K562 (cell line): ENCODE data around the gene MCM6.

Experiments used
- HNRNPL ChIP-seq: fragments of 200-400 bp; formaldehyde crosslinking; IDR thresholded peaks from 2 replicates; pipeline ENCODE4 v1.6.1; 2017; ENCODE audit warnings: low read depth, mild to moderate bottlenecking, low read length
- RFX5 ChIP-seq: IDR thresholded peaks from 2 replicates; pipeline ENCODE4 v1.6.1; 2011; ENCODE audit warnings: low read depth, mild to moderate bottlenecking, improper control_type of control experiment, low read length
- TAF1 ChIP-seq: IDR thresholded peaks from 2 replicates; pipeline ENCODE4 v1.6.1; 2011; ENCODE audit warnings: mild to moderate bottlenecking, low read length, moderate library complexity; ENCODE audit not compliant: insufficient read depth, control insufficient read depth, severe bottlenecking; ENCODE audit errors: extremely low read depth
- TF ChIP-seq, protein P1 (sequence below): fragments of 250-450 bp; sonication (Bioruptor Pico); IDR thresholded peaks from 2 replicates; pipeline ENCODE4 v1.5.0; 2021; ENCODE audit warnings: mild to moderate bottlenecking, borderline replicate concordance
- TF ChIP-seq, protein P2 (sequence below), 3 experiments: IDR thresholded peaks in 2 of 3; conservative IDR thresholded peaks in 1 of 3; 2 replicates each; pipeline ENCODE4 v1.5.1; 2011 to 2012; ENCODE audit warnings: low read length in 3 of 3, mild to moderate bottlenecking in 3 of 3, control low read depth in 2 of 3, improper control_type of control experiment in 1 of 3, inconsistent platforms in 1 of 3, low read depth in 1 of 3, mixed read lengths in 1 of 3, moderate library complexity in 1 of 3; ENCODE audit not compliant: insufficient read depth in 2 of 3
- TF ChIP-seq, protein P3 (sequence below): fragments of 250-450 bp; sonication (Bioruptor Pico); IDR thresholded peaks from 2 replicates; pipeline ENCODE4 v1.5.1; 2021; ENCODE audit warnings: mild to moderate bottlenecking

DNA sequence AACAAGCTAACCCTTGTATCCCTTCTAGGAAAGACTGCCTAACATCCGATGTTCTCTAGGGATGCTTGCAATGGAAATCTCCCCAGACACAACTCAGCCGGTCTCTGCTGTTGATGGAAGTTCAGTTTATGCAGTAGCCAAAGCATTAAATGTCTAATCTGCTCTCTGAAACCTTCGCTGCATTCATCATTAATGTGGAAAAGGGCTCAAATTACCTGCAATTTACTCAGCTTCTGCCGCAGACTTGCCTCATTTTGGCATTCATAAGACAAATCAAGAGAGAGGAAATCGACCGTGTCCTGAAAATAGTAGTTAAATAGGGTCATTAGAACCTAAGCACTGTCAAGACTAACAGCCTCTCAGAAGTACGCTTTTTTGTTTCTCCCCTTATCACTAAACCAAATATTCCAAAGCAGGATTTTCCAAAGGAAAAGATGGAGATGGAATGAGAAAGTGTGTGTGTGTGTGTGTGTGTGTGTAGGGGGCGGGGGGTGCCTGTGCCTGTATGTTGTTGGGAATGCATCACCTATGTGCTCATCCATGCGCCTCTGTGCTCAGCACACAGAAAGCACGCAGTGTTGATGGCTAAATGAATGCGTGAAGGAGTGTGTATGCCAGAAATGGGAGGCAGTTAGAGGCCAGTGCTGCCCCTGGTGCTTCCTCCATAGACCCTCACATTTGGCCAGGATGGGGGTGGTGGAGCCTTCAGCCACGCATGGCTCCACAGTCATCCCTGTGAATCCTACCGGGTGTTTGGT is 46.7 kb downstream of the MCM6 start:
- TF ChIP-seq TAF1 (no peak), HNRNPL (no peak), RFX5 (no peak)
- TF ChIP-seq, protein P1, sequence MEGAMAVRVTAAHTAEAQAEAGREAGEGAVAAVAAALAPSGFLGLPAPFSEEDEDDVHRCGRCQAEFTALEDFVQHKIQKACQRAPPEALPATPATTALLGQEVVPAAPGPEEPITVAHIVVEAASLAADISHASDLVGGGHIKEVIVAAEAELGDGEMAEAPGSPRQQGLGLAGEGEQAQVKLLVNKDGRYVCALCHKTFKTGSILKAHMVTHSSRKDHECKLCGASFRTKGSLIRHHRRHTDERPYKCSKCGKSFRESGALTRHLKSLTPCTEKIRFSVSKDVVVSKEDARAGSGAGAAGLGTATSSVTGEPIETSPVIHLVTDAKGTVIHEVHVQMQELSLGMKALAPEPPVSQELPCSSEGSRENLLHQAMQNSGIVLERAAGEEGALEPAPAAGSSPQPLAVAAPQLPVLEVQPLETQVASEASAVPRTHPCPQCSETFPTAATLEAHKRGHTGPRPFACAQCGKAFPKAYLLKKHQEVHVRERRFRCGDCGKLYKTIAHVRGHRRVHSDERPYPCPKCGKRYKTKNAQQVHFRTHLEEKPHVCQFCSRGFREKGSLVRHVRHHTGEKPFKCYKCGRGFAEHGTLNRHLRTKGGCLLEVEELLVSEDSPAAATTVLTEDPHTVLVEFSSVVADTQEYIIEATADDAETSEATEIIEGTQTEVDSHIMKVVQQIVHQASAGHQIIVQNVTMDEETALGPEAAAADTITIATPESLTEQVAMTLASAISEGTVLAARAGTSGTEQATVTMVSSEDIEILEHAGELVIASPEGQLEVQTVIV, result no peak
- TF ChIP-seq, protein P2, sequence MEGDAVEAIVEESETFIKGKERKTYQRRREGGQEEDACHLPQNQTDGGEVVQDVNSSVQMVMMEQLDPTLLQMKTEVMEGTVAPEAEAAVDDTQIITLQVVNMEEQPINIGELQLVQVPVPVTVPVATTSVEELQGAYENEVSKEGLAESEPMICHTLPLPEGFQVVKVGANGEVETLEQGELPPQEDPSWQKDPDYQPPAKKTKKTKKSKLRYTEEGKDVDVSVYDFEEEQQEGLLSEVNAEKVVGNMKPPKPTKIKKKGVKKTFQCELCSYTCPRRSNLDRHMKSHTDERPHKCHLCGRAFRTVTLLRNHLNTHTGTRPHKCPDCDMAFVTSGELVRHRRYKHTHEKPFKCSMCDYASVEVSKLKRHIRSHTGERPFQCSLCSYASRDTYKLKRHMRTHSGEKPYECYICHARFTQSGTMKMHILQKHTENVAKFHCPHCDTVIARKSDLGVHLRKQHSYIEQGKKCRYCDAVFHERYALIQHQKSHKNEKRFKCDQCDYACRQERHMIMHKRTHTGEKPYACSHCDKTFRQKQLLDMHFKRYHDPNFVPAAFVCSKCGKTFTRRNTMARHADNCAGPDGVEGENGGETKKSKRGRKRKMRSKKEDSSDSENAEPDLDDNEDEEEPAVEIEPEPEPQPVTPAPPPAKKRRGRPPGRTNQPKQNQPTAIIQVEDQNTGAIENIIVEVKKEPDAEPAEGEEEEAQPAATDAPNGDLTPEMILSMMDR (IDR thresholded peaks at IDR 0.05 in 2 of 3, conservative IDR thresholded peaks at IDR 0.05 in 1 of 3; ENCODE audit: insufficient read depth in 2 of 3, low read depth in 1 of 3, low read length in 3 of 3), result no peak
- TF ChIP-seq, protein P3, sequence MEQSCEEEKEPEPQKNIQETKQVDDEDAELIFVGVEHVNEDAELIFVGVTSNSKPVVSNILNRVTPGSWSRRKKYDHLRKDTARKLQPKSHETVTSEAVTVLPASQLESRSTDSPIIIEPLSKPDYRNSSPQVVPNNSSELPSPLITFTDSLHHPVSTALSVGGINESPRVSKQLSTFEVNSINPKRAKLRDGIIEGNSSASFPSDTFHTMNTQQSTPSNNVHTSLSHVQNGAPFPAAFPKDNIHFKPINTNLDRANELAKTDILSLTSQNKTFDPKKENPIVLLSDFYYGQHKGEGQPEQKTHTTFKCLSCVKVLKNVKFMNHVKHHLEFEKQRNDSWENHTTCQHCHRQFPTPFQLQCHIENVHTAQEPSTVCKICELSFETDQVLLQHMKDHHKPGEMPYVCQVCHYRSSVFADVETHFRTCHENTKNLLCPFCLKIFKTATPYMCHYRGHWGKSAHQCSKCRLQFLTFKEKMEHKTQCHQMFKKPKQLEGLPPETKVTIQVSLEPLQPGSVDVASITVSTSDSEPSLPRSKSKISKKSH, result no peak
